DOHH2 (cell line): ENCODE data around the gene MCUB.

ENCODE experiments used
- EZH2phosphoT487 ChIP-seq: fragments of 200-600 bp; sonication (generic); IDR thresholded peaks from 2 replicates; pipeline ENCODE4 v1.6.1; 2017; ENCODE audit warnings: borderline replicate concordance, mild to moderate bottlenecking, antibody characterized with exemption, low read length, moderate library complexity, mixed read lengths
- TF ChIP-seq, protein P1 (sequence below): fragments of 200-600 bp; sonication (generic); IDR thresholded peaks from one replicate; pipeline ENCODE4 v1.5.1; 2014; ENCODE audit warnings: antibody characterized with exemption, mild to moderate bottlenecking, low read depth, low read length; ENCODE audit not compliant: poor library complexity, severe bottlenecking

DNA sequence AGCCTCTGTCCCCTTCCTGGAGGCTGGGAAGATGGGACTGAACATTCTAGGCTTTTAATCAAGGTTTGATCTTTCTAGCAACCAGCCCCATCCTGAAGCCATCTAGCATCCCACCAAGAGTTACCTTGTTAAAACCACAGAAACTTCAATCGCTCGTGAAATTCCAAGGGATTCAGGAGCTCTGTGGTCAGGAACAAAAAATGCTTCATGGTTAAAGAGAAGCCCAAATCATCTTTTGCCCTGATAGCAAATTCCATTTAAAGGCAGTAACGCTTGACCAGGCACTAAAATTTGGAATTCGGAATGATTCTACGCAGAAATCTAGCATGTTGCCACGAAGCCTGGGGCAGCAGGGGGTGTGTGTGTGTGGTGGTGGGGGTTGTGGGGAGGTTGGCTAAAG is 95.3 kb downstream of the MCUB start:
- TF ChIP-seq, protein P1, sequence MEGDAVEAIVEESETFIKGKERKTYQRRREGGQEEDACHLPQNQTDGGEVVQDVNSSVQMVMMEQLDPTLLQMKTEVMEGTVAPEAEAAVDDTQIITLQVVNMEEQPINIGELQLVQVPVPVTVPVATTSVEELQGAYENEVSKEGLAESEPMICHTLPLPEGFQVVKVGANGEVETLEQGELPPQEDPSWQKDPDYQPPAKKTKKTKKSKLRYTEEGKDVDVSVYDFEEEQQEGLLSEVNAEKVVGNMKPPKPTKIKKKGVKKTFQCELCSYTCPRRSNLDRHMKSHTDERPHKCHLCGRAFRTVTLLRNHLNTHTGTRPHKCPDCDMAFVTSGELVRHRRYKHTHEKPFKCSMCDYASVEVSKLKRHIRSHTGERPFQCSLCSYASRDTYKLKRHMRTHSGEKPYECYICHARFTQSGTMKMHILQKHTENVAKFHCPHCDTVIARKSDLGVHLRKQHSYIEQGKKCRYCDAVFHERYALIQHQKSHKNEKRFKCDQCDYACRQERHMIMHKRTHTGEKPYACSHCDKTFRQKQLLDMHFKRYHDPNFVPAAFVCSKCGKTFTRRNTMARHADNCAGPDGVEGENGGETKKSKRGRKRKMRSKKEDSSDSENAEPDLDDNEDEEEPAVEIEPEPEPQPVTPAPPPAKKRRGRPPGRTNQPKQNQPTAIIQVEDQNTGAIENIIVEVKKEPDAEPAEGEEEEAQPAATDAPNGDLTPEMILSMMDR, result no peak
- no peak for TF ChIP-seq EZH2phosphoT487
